HG02571 (cell line): ENCODE measurements around the gene TFB1M.
"Not testable (repeated sequence)": the region's sequence is repeated elsewhere in the genome, so short reads cannot be mapped to it uniquely, and the experiment has no call there.

ENCODE experiments used
- ATAC-seq: cut with Tn5 transposase; IDR thresholded peaks from one replicate; pipeline ENCODE4 v1.9.1; 2021; ENCODE audit warnings: mild to moderate bottlenecking, moderate library complexity; ENCODE audit not compliant: unreplicated experiment

Gene TFB1M

DNA sequence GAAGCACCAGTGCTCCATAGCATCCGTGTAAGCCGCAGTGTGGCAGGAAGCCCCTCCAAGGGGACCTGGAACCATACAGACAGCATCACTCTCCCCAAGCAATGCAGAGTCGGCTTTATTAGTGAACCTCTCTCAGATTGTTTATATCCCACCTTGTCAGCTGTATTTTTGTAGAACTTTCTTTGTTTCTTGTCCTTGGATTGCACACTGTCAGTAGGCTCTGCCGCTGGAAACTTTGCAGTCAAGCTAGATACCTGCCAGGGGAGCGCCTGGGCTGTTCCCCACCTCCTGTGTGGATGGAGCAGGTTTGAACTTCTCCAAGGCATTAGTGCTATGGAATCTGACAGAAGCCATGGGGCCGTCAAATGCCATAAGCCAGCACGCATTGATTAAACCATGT lies 69.1 kb downstream of the TFB1M start:
- no peak for ATAC-seq

GRCh38 chr6:155244434-155244833 lies 69.8 kb downstream of the TFB1M start:
- ATAC-seq: no peak

GRCh38 chr6:155241966-155242365 lies 72.3 kb downstream of the TFB1M start:
- ATAC-seq: no peak

- no peak for ATAC-seq
Measured at GRCh38 chr6:155240905-155241600, 73.2 kb downstream of the TFB1M start.

- ATAC-seq: no peak
Measured at GRCh38 chr6:155237613-155238012, 76.7 kb downstream of the TFB1M start.

DNA sequence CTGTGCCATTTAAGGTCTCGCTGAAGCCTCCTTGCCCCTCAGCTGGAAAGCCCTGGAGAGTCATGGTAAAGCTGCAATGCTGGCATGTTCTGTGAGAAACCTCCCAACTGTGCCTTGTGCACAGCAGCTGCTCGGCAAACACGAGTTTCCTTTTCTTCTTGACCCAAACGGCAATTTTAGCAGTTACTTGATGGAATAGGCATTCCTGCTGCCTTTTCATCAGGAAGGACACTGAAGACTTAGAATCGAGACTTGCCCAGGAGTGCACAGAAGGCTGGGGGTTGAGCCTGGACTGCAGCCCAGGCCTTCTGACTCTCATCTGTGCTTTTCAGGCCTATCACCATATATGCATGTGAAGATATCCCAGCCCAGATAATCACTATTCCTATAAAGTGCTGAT lies 79.2 kb downstream of the TFB1M start:
- ATAC-seq: no peak

- ATAC-seq: no peak
Measured at GRCh38 chr6:155234687-155235086, 79.6 kb downstream of the TFB1M start.

- no peak for ATAC-seq
Measured at GRCh38 chr6:155234167-155234566, 80.1 kb downstream of the TFB1M start.

DNA sequence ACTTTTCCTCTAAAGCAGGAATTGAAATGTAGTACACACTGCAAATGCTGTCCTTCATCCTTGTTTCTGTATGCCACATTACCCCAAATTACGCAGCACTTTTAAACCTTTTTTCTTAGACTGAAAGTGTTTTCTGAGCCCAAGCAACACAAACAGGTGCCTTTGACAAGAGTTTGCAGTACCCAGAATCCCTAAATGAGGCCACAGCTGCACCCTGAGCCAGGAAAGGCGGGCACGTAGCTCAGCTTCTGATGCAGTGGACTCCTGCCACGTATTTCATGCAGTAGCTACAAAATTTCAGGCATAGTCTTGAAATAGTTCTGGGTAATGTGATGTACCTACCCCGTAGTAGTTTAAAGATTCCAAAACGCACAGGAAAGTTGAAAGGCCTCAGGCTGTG lies 81.4 kb downstream of the TFB1M start:
- ATAC-seq: no peak

- not testable (repeated sequence) for ATAC-seq
Measured at GRCh38 chr6:155230975-155231374, 83.3 kb downstream of the TFB1M start.

GRCh38 chr6:155228546-155229166 lies 85.6 kb downstream of the TFB1M start:
- ATAC-seq: no peak

- no peak for ATAC-seq
Measured at GRCh38 chr6:155227046-155227445, 87.2 kb downstream of the TFB1M start.

DNA sequence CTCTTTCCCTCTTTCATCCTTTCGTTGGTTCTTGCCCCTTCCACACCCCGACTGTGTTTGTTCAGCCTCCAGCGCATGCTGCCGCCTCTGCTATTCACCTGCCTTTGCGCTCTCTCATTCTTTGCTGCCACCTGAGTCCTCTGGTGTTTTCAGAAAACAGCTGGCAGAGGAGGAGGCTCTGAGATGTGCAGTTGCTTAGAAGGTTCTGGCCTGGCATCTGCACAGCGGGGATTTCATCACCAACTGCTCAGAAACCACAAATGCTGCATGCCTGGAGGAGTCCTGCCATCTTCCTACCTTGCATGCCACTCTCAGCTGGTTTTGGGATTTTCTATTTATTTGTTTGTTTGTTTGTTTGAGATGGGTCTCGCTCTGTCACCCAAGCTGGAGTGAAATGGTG lies 89.7 kb downstream of the TFB1M start:
- no peak for ATAC-seq

DNA sequence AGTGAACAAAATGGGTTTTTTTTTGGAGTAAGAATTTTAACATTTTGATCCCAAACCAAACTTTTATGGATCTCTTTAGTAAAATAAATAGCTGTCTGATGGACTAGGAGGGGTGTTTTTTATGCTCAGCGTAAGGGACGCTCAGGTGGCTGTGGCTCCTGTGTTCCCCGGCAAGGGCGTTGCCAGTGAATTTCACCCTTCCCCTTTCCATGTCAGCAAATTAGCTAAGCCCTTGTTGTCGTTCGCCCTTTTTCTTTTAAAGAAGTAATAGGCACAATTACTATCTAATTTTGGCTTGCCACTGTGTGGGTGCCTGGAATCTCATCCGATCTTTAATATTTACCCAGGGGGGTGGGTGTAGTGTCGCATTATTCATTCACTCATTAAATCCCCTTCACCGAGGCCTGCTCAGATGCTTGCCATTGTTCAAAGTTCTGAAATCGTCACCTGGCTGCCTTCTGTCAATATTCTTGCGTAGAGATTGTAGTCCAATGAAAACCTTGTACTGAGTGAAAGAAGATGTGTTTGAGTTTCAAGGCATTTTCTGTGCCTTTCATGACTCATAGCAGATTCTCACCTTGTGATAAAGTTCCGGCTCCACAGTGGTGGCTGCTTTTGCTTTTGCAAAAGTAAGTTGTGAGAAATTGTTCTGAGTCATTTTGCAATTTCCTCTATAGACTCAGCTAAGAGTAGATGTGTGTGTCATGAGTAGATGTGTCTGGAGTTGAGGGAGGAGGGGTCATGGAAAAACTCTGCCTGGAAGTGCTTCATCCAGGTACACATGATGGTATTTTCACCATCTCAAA lies 90.4 kb downstream of the TFB1M start:
- ATAC-seq: peak; percentile 93

- no peak for ATAC-seq
Measured at GRCh38 chr6:155222506-155222905, 91.8 kb downstream of the TFB1M start.

GRCh38 chr6:155221086-155221485 lies 93.2 kb downstream of the TFB1M start:
- ATAC-seq: no peak

DNA sequence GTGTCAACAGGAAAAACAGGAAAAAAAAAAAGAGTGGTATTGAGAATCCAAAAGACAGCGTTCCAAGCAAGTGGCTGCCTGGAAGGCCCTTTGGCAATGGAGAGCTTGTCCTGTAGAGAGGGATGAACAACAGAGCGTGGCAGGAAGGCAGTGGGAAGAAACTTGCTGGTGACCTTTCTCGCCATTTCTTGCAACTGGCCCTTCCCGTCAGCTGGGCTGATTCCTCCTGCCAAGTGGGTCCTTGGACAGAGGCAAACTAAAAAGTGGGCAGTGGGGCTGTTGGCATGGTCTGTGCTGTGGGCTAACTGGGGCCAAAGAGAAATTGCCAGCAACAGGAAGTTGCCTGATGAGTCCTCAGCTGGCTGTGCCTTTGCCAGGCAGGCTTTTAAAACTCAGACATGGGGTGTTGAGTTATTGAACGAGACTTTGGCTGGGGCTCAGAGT lies 94.4 kb downstream of the TFB1M start:
- no peak for ATAC-seq

GRCh38 chr6:155219299-155219698 lies 95.0 kb downstream of the TFB1M start:
- ATAC-seq: no peak

DNA sequence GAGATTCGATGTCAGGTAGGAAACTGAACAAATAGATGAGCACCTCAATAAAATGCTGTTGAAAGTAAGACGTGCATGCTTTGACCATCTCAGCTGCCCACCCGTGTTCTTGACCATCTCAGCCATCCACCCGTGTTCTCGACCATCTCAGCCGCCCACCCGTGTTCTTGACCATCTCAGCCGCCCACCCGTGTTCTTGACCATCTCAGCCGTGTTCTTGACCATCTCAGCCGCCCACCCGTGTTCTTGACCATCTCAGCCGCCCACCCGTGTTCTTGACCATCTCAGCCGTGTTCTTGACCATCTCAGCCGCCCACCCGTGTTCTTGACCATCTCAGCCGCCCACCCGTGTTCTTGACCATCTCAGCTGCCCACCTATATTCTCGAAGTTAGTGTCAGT lies 95.6 kb downstream of the TFB1M start:
- ATAC-seq: not testable (repeated sequence)

DNA sequence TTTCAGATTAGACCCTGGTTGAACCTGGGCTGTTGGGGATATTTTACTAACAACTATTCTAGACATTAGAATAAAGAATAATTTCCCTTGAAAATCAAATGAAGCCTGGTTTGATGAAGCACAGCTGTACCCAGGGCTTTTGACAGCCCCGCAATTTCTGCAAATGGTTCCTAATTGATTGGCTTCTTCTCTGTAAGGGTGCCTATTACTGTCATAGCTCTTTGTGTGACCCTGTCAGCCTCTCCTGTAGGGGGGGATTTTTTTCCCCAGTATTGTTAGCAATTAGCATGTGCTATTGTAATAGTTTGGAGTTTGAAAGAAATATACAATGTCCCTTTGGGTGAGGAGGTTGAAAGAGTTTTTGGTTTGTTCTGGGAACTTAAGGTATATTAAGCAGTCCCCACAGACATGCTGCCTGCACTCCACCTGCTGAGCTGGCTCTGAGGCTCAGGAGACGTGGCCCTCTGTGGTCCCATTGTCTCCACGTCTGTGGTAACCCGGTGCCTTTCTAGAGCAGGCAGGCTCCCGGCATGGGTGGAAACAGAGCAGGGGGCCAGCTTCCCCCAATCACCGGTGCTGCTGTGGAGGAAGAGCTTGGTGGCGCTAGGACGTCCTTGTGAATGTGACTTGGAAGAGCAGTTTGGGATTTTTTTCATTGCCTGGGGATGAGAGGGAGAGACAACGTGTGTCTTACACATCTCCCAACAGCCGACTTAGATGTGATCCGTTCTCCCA lies 97.8 kb downstream of the TFB1M start:
- no peak for ATAC-seq

DNA sequence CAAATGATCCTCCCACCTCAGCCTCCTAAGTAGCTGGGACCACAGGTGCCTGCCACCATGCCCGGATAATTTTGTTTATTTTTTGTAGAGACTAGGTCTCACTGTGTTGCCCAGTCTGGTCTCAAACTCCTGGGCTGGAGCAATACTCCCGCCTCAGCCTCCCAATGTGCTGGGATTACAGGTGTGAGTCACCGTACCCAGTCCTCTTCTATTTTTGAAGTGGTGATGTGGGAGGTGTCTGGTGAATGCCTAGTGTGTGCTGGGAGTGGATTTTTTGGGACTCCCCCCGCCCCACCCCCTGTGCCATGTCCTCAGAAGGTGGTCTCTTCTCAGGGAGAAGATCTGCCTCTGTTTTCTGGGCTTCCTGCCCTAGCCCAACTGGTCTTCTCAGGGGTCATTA lies 98.4 kb downstream of the TFB1M start:
- ATAC-seq: no peak
